ENCODE results near the gene HLA-DQA2. TPM values are rescaled to one million over a fixed set of nuclear protein-coding genes. Genes with fewer than 3 reads are reported as not detected.
"Not testable (repeated sequence)": the region's sequence is repeated elsewhere in the genome, so short reads cannot be mapped to it uniquely, and the experiment has no call there.

HLA-DQA2 gene
- total RNA-seq (2012; rRNA removed), result not detected in 2 replicates

GRCh38 chr6:32741031-32741960 is at the start of gene HLA-DQA2:
Gene HLA-DQA2 (plus strand): TSS chr6:32741391. CDS start chr6:32741444, 53 bp downstream.
- Histone ChIP-seq H3K4me3 (ENCODE audit: low read length) (no peak within 1 kb of the TSS), H3K27me3 (ENCODE audit: control insufficient read depth, insufficient read depth, low read length) (peaks cover 21% of the 10 kb centered on the region), H3K36me3 (ENCODE audit: insufficient read depth, low read length) (no peaks in the 10 kb centered on the region), H3K4me1 (ENCODE audit: control insufficient read depth, insufficient read depth, low read length) (no peaks in the 10 kb centered on the region), H3K9ac (ENCODE audit: low read depth, low read length) (no peak within 1 kb of the TSS), H3K4me2 (ENCODE audit: low read length) (no peak within 1 kb of the TSS), H3K9me3 (replicated peaks; ENCODE audit: low read length) (no peaks in the 10 kb centered on the region)

DNA sequence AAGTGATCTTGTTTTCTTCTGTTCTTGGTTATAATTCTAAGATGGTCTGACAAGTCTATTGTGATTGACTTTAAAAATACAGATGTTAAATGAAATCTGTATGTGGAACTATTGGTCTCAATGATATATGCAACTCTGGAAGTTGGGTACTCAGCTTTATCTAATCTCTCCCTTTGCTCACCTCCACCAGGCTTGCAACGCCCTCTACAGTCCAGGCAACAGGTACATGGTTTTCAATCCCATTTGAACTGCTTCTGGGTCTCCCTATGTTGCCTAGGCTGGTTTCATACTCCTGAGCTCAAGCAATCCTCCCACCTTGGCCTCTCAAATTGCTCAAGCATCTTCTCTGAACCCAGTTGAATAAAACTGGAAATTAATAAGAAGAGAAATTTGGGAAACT is 49.2 kb upstream of the HLA-DQA2 start:
- Histone ChIP-seq H3K4me3 (ENCODE audit: low read length) (no peak overlapping the region), H3K4me1 (ENCODE audit: control insufficient read depth, insufficient read depth, low read length) (no peaks in the 10 kb centered on the region), H3K9me3 (replicated peaks; ENCODE audit: low read length) (no peaks in the 10 kb centered on the region), H3K36me3 (ENCODE audit: insufficient read depth, low read length) (no peaks in the 10 kb centered on the region), H3K27me3 (ENCODE audit: control insufficient read depth, insufficient read depth, low read length) (peaks cover 3% of the 10 kb centered on the region), H3K9ac (ENCODE audit: low read depth, low read length) (no peak overlapping the region), H3K4me2 (ENCODE audit: low read length) (no peak overlapping the region)

- H3K36me3 ChIP-seq (ENCODE audit: insufficient read depth, low read length), result no peaks in the 10 kb centered on the region
- H3K9ac ChIP-seq (ENCODE audit: low read depth, low read length), result no peak overlapping the region
- H3K4me1 ChIP-seq (ENCODE audit: control insufficient read depth, insufficient read depth, low read length), result no peaks in the 10 kb centered on the region
- peaks cover 22% of the 10 kb centered on the region for H3K27me3 ChIP-seq (ENCODE audit: control insufficient read depth, insufficient read depth, low read length)
- H3K4me3 ChIP-seq (ENCODE audit: low read length), result no peak overlapping the region
- no peaks in the 10 kb centered on the region for H3K9me3 ChIP-seq (replicated peaks; ENCODE audit: low read length)
- H3K4me2 ChIP-seq (ENCODE audit: low read length), result no peak overlapping the region
These were observed 44.2 kb upstream of the HLA-DQA2 start for GRCh38 chr6:32697031-32697430.

GRCh38 chr6:32700391-32701040 is 40.7 kb upstream of the HLA-DQA2 start:
- Histone ChIP-seq H3K9ac (ENCODE audit: low read depth, low read length) (no peak overlapping the region), H3K27me3 (ENCODE audit: control insufficient read depth, insufficient read depth, low read length) (peaks cover 28% of the 10 kb centered on the region), H3K4me3 (ENCODE audit: low read length) (no peak overlapping the region)

GRCh38 chr6:32703347-32703746 is 37.8 kb upstream of the HLA-DQA2 start:
- Histone ChIP-seq H3K27me3 (ENCODE audit: control insufficient read depth, insufficient read depth, low read length) (peaks cover 21% of the 10 kb centered on the region), H3K4me2 (ENCODE audit: low read length) (no peak overlapping the region), H3K9ac (ENCODE audit: low read depth, low read length) (no peak overlapping the region), H3K9me3 (replicated peaks; ENCODE audit: low read length) (no peaks in the 10 kb centered on the region), H3K36me3 (ENCODE audit: insufficient read depth, low read length) (no peaks in the 10 kb centered on the region), H3K4me1 (ENCODE audit: control insufficient read depth, insufficient read depth, low read length) (no peaks in the 10 kb centered on the region), H3K4me3 (ENCODE audit: low read length) (no peak overlapping the region)

More at GRCh38 chr6:32700391-32701040, 40.7 kb upstream of the HLA-DQA2 start:
- Histone ChIP-seq H3K9me3 (replicated peaks; ENCODE audit: low read length) (no peaks in the 10 kb centered on the region), H3K4me2 (ENCODE audit: low read length) (no peak overlapping the region), H3K36me3 (ENCODE audit: insufficient read depth, low read length) (no peaks in the 10 kb centered on the region), H3K4me1 (ENCODE audit: control insufficient read depth, insufficient read depth, low read length) (no peaks in the 10 kb centered on the region)

DNA sequence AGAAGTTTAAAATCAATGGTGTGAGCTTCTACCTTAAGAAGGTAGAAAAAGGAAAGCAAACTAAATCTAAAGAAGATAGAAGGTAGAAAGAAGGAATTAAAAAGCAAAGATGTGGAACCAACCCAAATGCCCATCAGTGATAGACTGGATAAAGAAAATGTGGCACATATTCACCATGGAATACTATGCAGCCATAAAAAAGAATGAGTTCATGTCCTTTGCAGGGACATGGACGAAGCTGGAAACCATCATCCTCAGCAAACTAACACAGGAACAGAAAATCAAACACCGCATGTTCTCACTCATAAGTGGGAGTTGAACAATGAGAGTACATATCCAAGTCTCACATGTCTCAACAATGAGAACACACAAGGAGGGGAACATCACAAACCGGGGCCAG is 36.0 kb upstream of the HLA-DQA2 start:
- H3K9ac ChIP-seq (ENCODE audit: low read depth, low read length); H3K36me3 ChIP-seq (ENCODE audit: insufficient read depth, low read length); H3K4me2 ChIP-seq (ENCODE audit: low read length); H3K4me3 ChIP-seq (ENCODE audit: low read length); H3K9me3 ChIP-seq (replicated peaks; ENCODE audit: low read length); H3K4me1 ChIP-seq (ENCODE audit: control insufficient read depth, insufficient read depth, low read length): not testable (repeated sequence)
- peaks cover 18% of the 10 kb centered on the region for H3K27me3 ChIP-seq (ENCODE audit: control insufficient read depth, insufficient read depth, low read length)

GRCh38 chr6:32709625-32710024 is 31.6 kb upstream of the HLA-DQA2 start:
- Histone ChIP-seq H3K9ac (ENCODE audit: low read depth, low read length) (no peak overlapping the region), H3K9me3 (replicated peaks; ENCODE audit: low read length) (no peaks in the 10 kb centered on the region), H3K36me3 (ENCODE audit: insufficient read depth, low read length) (no peaks in the 10 kb centered on the region), H3K4me1 (ENCODE audit: control insufficient read depth, insufficient read depth, low read length) (no peaks in the 10 kb centered on the region), H3K4me3 (ENCODE audit: low read length) (no peak overlapping the region), H3K4me2 (ENCODE audit: low read length) (no peak overlapping the region), H3K27me3 (ENCODE audit: control insufficient read depth, insufficient read depth, low read length) (peaks cover 11% of the 10 kb centered on the region)

GRCh38 chr6:32713241-32713640 is 27.9 kb upstream of the HLA-DQA2 start:
- H3K4me3 ChIP-seq (ENCODE audit: low read length), result no peak overlapping the region
- H3K4me1 ChIP-seq (ENCODE audit: control insufficient read depth, insufficient read depth, low read length), result no peaks in the 10 kb centered on the region
- H3K27me3 ChIP-seq (ENCODE audit: control insufficient read depth, insufficient read depth, low read length), result peaks cover 14% of the 10 kb centered on the region
- H3K9ac ChIP-seq (ENCODE audit: low read depth, low read length), result no peak overlapping the region
- H3K4me2 ChIP-seq (ENCODE audit: low read length), result no peak overlapping the region
- no peaks in the 10 kb centered on the region for H3K9me3 ChIP-seq (replicated peaks; ENCODE audit: low read length)
- no peaks in the 10 kb centered on the region for H3K36me3 ChIP-seq (ENCODE audit: insufficient read depth, low read length)

DNA sequence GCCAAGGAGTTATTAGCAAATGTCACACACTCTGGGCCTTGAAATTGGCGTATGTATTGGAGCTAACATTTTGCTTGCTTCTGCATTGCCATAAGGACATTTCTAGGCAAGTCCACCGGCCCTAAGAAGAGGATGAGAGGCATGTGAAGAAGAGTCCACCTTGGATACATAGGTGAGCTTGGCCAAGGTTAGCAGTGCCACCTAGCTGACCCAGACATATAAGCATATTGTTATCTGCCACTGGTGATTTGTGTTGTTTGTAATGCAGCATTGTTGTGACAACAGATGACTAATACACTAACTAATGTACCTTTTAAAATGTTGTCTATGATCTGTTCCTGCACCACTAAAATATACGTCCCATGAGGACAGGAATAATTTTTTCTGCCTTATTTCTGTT is 24.8 kb upstream of the HLA-DQA2 start:
- Histone ChIP-seq H3K9ac (ENCODE audit: low read depth, low read length) (no peak overlapping the region), H3K4me1 (ENCODE audit: control insufficient read depth, insufficient read depth, low read length) (no peaks in the 10 kb centered on the region), H3K36me3 (ENCODE audit: insufficient read depth, low read length) (no peaks in the 10 kb centered on the region), H3K9me3 (replicated peaks; ENCODE audit: low read length) (no peaks in the 10 kb centered on the region), H3K27me3 (ENCODE audit: control insufficient read depth, insufficient read depth, low read length) (peaks cover 13% of the 10 kb centered on the region), H3K4me2 (ENCODE audit: low read length) (no peak overlapping the region), H3K4me3 (ENCODE audit: low read length) (no peak overlapping the region)

DNA sequence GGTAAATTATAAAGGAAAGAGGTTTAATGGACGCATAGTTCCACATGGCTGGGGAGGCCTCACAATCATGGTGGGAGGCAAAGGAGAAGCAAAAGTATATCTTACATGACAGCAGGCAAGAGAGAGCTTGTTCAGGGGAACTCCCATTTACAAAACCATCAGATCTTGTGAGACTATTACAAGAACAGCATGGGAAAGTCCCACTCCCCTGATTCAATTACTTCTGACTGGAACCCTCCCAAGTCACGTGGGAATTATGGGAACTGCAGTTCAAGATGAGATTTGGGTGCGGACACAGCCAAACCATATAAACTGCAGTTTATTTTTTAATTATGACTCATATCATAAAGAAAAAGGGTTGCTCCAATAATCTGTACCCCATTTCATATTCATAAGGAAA is 22.3 kb upstream of the HLA-DQA2 start:
- Histone ChIP-seq H3K4me2 (ENCODE audit: low read length) (no peak overlapping the region), H3K27me3 (ENCODE audit: control insufficient read depth, insufficient read depth, low read length) (peaks cover 6% of the 10 kb centered on the region), H3K36me3 (ENCODE audit: insufficient read depth, low read length) (no peaks in the 10 kb centered on the region), H3K4me3 (ENCODE audit: low read length) (no peak overlapping the region), H3K9ac (ENCODE audit: low read depth, low read length) (no peak overlapping the region), H3K4me1 (ENCODE audit: control insufficient read depth, insufficient read depth, low read length) (no peaks in the 10 kb centered on the region), H3K9me3 (replicated peaks; ENCODE audit: low read length) (no peaks in the 10 kb centered on the region)

- H3K27me3 ChIP-seq (ENCODE audit: control insufficient read depth, insufficient read depth, low read length), result peaks cover 10% of the 10 kb centered on the region
- H3K36me3 ChIP-seq (ENCODE audit: insufficient read depth, low read length), result no peaks in the 10 kb centered on the region
- H3K4me1 ChIP-seq (ENCODE audit: control insufficient read depth, insufficient read depth, low read length), result no peaks in the 10 kb centered on the region
- H3K4me3 ChIP-seq (ENCODE audit: low read length), result no peak overlapping the region
- no peak overlapping the region for H3K4me2 ChIP-seq (ENCODE audit: low read length)
- no peaks in the 10 kb centered on the region for H3K9me3 ChIP-seq (replicated peaks; ENCODE audit: low read length)
- no peak overlapping the region for H3K9ac ChIP-seq (ENCODE audit: low read depth, low read length)
These were observed 3.1 kb upstream of the HLA-DQA2 start for GRCh38 chr6:32738126-32738525.

Measured in skeletal muscle satellite cell (primary cell).